Measurements from ENCODE around the gene CDH12.

DNA sequence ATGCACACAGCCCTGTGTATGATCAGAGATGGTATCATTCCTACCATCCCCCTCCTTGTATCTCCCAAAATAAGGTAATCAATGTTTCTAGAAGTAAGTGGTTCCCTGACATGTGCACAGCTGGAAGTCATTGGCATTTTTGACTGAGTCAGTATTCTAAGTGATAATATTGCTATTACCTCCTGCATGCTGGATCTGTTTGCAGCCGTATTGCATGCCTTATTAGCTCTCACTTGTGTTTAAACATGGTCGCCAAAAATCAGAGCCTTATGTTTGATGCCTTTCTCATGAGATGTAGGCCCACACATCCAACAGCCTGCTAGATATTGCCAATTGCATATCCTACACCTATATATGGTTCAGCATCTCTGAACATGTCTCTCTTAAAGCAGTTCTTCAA, 254.3 kb downstream of the CDH12 start:
- TF ChIP-seq GATA2 (IDR thresholded peaks at IDR 0.05; ENCODE audit: low read depth, low read length) (no peak), GATA3 (IDR thresholded peaks at IDR 0.05; ENCODE audit: low read depth, low read length) (no peak)

Data from SH-SY5Y (cell line).